ENCODE measurements around the gene RUFY2.
"Not testable (repeated sequence)": the region's sequence is repeated elsewhere in the genome, so short reads cannot be mapped to it uniquely, and the experiment has no call there.

RUFY2 gene

DNA sequence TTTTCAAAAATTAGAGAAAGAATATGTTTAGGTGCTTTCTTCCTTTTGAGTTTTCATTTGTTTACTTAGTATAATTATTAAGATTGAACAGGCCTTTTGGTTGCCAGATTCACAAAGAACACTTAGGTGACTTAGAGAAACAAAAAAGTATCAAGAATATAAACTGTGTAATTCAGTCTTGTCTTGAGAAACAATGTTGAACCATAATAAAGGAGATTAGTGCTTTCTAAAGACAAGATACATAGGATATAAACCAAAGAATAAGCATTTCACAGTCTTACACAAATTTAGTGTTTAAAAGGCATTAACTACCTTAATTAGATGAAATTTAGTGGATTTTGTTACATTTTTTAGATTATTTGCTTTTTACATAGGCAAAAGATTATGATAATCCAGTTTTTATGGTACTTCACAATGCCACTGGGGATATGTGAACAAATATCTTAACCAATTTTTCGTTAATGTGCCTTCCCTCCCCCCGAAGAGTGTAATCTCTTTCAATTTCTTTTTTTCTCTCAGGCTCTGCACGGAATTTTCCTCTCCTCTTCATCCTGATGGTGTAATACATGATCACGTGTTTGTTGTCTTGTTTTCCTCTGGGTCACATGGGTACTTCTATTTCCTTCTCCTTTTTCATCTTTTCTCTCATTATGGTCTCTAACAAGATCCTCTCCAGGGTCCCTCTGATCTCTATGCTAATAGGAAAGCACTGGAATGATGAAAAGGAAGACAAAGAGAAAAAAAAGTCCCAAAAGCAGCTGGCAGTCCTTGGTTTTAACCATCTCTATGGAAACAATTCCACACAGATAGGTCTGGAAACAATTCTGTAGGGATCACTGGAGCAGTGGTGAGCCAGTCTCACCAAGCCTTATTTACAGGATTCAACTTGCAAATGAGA lies 78.9 kb downstream of the RUFY2 start:
- peak; percentile 70 for DNase-seq (ENCODE audit: low spot score)

DNA sequence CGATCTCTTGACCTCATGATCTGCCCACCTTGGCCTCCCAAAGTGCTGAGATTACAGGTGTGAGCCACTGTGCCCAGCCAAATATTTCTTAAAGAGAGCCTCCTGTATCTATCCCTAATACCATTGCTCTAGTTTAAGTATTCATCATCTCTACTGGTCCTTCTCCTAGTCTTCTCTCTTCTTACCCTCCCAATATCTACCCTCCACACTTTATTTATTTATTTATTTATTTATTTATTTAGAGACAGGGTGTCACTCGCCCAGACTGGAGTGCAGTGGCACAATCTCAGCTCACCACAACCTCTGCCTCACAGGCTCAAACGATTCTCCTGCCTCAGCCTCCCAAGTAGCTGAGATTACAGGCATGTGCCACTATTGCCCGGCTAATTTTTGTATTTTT lies 82.7 kb downstream of the RUFY2 start:
- not testable (repeated sequence) for DNase-seq (ENCODE audit: low spot score)

DNA sequence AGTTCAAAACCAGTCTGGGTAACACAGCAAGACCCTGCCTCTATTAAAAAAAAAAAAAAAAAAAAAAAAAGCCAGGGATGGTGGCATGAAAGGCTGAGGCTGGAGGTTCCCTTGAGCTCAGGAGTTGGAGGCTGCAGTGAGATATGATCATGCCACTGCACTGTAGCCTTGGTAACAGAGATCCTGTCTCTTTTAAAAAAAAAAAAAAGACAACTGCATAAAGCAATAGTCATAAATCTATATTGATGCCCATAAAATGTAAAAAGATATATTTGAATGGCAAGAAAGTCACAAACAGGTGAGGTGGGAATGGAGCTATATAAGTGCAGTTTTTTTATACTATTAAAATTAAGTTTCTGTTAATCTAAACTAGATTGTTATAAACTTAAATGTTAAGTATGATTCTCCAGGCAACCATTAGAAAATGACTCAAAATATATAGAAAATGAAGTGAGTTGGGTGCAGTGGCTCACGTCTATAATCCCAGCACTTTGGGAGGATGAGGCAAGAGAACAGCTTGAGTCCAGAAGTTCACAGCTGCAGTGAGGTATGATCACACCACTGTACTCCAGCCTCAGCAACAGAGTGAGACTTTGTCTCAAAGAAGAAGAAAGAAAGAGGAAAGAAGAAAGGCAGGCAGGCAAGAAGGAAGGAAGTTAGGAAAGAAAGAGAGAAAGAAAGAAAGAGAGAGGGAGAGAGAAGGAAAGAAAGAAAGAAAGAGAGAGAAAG lies 88.6 kb downstream of the RUFY2 start:
- no peak for DNase-seq (ENCODE audit: low spot score)

DNA sequence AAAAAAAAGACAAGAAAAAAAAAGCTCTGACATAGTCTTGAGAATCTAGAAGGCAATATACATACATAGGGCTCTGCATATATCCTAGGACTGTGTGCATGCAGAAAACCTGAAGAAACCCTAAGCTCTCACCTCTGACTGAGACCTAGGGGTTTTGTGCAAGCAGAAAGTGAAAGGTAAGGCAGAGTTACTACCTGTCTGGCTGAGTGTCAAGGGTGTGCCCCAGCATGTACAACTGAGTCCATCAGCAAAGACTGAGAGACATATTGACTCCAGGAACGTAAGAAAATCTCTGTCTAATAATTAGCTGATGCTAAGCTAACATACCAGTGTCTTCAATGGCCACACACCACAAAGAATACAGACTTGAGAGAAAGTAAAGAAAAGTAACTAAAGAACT lies 91.5 kb downstream of the RUFY2 start:
- DNase-seq (ENCODE audit: low spot score) = no peak

- DNase-seq (ENCODE audit: low spot score) = not testable (repeated sequence)
Measured at GRCh38 chr10:68314930-68315329, 92.1 kb downstream of the RUFY2 start.

- DNase-seq (ENCODE audit: low spot score) = no peak
Measured at GRCh38 chr10:68310531-68310930, 96.5 kb downstream of the RUFY2 start.

GRCh38 chr10:68305854-68306253 lies 101.2 kb downstream of the RUFY2 start:
- DNase-seq (ENCODE audit: low spot score) = no peak

- DNase-seq (ENCODE audit: low spot score) = no peak
Measured at GRCh38 chr10:68303849-68304412, 103.1 kb downstream of the RUFY2 start.

GRCh38 chr10:68302871-68303270 lies 104.2 kb downstream of the RUFY2 start:
- DNase-seq (ENCODE audit: low spot score) = no peak

- no peak for DNase-seq (ENCODE audit: low spot score)
Measured at GRCh38 chr10:68302503-68302823, 104.6 kb downstream of the RUFY2 start.

- DNase-seq (ENCODE audit: low spot score) = peak; percentile 69
Measured at GRCh38 chr10:68301790-68302502, 105.1 kb downstream of the RUFY2 start.

- DNase-seq (ENCODE audit: low spot score) = no peak
Measured at GRCh38 chr10:68301301-68301700, 105.8 kb downstream of the RUFY2 start.

DNA sequence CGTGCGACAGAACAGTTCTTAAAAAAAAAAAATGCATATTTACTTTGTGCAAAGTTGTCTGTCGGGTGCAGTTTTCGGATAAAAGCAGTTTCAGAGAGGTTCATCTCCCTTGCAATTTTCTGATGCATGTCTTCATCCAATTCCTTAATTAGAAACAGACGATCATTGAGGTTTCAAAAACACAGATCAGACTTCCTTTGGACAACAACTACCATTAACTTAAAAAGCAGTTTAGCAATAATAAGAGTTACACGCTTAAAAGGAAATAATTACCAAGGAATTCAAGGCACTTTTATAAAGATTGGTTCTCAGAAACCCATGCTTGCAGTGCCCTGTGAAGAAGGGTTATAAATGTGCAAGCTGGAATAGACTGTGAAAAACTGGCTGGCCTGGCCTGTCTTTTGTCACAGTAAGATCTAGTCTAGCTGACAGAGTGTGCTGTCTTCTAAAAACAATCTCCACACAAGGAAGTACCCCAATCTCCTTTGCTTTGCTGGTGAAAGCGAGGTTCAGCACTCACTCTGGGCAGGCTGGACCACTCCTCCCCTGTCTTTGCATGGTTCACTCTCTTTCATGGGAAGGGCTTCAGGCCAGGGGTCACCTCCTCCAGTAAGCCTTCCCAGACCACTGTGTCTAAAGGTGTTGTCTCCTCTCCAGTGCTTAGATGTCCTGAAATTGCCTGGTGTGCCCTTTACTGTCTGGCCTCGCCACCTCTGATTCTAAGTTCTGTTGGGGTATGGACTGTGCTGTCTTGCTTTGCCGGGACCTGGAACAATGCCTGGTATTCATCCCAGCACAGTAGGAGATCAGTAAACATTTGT lies 110.0 kb downstream of the RUFY2 start:
- DNase-seq (ENCODE audit: low spot score) = peak; percentile 24

Measured in AG20443 (cell line).